HepG2 (cell line): ENCODE results near the gene NXN. TPM values are rescaled to one million over a fixed set of nuclear protein-coding genes. Genes with fewer than 3 reads are reported as not detected.
A peak's percentile ranks its signal among the peaks of the same experiment; 100 is the strongest.

ENCODE experiments used
- ARID5B ChIP-seq: IDR thresholded peaks from 2 replicates; pipeline ENCODE4 v1.4.0; 2020; ENCODE audit warnings: mild to moderate bottlenecking, missing genetic modification reagents
- ATF1 ChIP-seq: IDR thresholded peaks from 2 replicates; pipeline ENCODE4 v1.6.1; 2016; ENCODE audit warnings: mild to moderate bottlenecking, control low read depth
- NFAT5 ChIP-seq: sonication (generic); formaldehyde crosslinking; IDR thresholded peaks from 2 replicates; pipeline ENCODE4 v1.4.0; 2020; ENCODE audit warnings: missing genetic modification reagents
- NFIC ChIP-seq: IDR thresholded peaks from 2 replicates; pipeline ENCODE4 v1.6.1; 2012; ENCODE audit warnings: mild to moderate bottlenecking, low read length, inconsistent platforms
- PCBP1 ChIP-seq: fragments of 200-400 bp; formaldehyde crosslinking; IDR thresholded peaks from 2 replicates; pipeline ENCODE4 v1.6.1; 2017; ENCODE audit warnings: mild to moderate bottlenecking, low read depth, low read length, borderline replicate concordance
- TBP ChIP-seq: sonication (generic); formaldehyde crosslinking; IDR thresholded peaks from 2 replicates; pipeline ENCODE4 v1.5.0; 2020; ENCODE audit warnings: missing genetic modification reagents
- UBTF ChIP-seq: sonication (generic); formaldehyde crosslinking; IDR thresholded peaks from 2 replicates; pipeline ENCODE4 v1.4.0; 2020; ENCODE audit warnings: mild to moderate bottlenecking, missing genetic modification reagents
- ZNF20 ChIP-seq: sonication (generic); formaldehyde crosslinking; IDR thresholded peaks from 2 replicates; pipeline ENCODE4 v1.4.0; 2020; ENCODE audit warnings: mild to moderate bottlenecking, moderate library complexity, missing genetic modification reagents
- ZNF263 ChIP-seq: sonication (generic); formaldehyde crosslinking; IDR thresholded peaks from 2 replicates; pipeline ENCODE4 v1.4.0; 2020; ENCODE audit warnings: missing genetic modification reagents
- ZNF337 ChIP-seq: sonication (generic); formaldehyde crosslinking; IDR thresholded peaks from 2 replicates; pipeline ENCODE4 v1.5.1; 2020; ENCODE audit warnings: missing genetic modification reagents, low read depth, mild to moderate bottlenecking, borderline replicate concordance
- ZNF513 ChIP-seq: sonication (generic); formaldehyde crosslinking; conservative IDR thresholded peaks from 2 replicates; pipeline ENCODE4 v1.5.0; 2020; ENCODE audit warnings: missing genetic modification reagents
- ZNF547 ChIP-seq: sonication (generic); formaldehyde crosslinking; IDR thresholded peaks from 2 replicates; pipeline ENCODE4 v1.5.1; 2020; ENCODE audit warnings: mild to moderate bottlenecking, missing genetic modification reagents
- ZNF691 ChIP-seq: sonication (generic); formaldehyde crosslinking; IDR thresholded peaks from 2 replicates; pipeline ENCODE4 v1.4.0; 2020; ENCODE audit warnings: missing genetic modification reagents, low read depth, mild to moderate bottlenecking, borderline replicate concordance
- polyA plus RNA-seq, 8 experiments: library from polyadenylated mRNA; depleted of rRNA in 3 of 8; stranded (reverse) in 7 of 8; unstranded in 1 of 8; fragments of >200 nt; fragmentation: Illumina TruSeq in 4 of 8; extraction: Trizol in 4 of 8; gene quantifications; 2 replicates each; pipeline versions ENCODE4 v1.2.1 to v1.2.3, GENCODE V29; 2011 to 2016; ENCODE audit warnings: low read depth in 4 of 8, missing spikeins in 1 of 8, mixed read lengths in 1 of 8; ENCODE audit not compliant: insufficient read depth in 1 of 8
- total RNA-seq, 5 experiments: library from RNA; depleted of rRNA; stranded (reverse); fragments of >200 nt; fragmentation: Illumina TruSeq; extraction: Trizol; gene quantifications; 2 replicates each; pipeline ENCODE4 v1.2.3, GENCODE V29; 2016; ENCODE audit warnings: low read depth in 1 of 5

NXN gene
- total and polyA plus RNA-seq, 2 of the 13 experiments (the other 11 are each of a cell fraction or from before 2014, with no cell fraction given), result 22.2 to 24.3 TPM

GRCh38 chr17:978103-979093 is 1.2 kb downstream of the NXN start (continued):
- 0 out of 2 replicates have a peak, but pooled peaks have one; percentile 10 for TF ChIP-seq ARID5B (CRISPR knock-in tag)
- TF ChIP-seq PCBP1, result 0 out of 2 replicates have a peak, but pooled peaks have one; percentile 47
- peak; percentile 74 for TF ChIP-seq UBTF (CRISPR knock-in tag)
- TF ChIP-seq NFIC, result no peak
- TF ChIP-seq ZNF337, result no peak
- TF ChIP-seq ZNF547 (CRISPR knock-in tag), result no peak
- TF ChIP-seq NFAT5 (CRISPR knock-in tag), result no peak
- no peak for TF ChIP-seq ATF1 (CRISPR knock-in tag)
- TF ChIP-seq ZNF691 (CRISPR knock-in tag), result no peak
- TF ChIP-seq ZNF20 (CRISPR knock-in tag), result peak; percentile 46; the same call in 1 of the 2 replicates
- TF ChIP-seq TBP (CRISPR knock-in tag), result no peak
- no peak for TF ChIP-seq ZNF263 (CRISPR knock-in tag)
- no peak for TF ChIP-seq ZNF513 (CRISPR knock-in tag)
